NCI-H1436 treated with DMSO at 0.1 percent for 48 hours (cell line): Measurements from ENCODE around the gene DTNBP1.
"Not testable (repeated sequence)": the region's sequence is repeated elsewhere in the genome, so short reads cannot be mapped to it uniquely, and the experiment has no call there.

ENCODE experiments used
- DNase-seq: peaks from one replicate; lab custom pipeline; 2025; lab: John Stamatoyannopoulos, UW

The DTNBP1 gene

DNA sequence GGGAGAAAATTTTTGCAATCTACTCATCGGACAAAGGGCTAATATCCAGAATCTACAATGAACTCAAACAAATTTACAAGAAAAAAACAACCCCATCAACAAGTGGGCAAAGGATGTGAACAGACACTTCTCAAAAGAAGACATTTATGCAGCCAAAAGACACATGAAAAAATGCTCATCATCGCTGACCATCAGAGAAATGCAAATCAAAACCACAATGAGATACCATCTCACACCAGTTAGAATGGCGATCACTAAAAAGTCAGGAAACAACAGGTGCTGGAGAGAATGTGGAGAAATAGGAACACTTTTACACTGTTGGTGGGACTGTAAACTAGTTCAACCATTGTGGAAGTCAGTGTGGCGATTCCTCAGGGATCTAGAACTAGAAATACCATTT, 4.1 kb upstream of the DTNBP1 start:
- DNase-seq: not testable (repeated sequence)

DNA sequence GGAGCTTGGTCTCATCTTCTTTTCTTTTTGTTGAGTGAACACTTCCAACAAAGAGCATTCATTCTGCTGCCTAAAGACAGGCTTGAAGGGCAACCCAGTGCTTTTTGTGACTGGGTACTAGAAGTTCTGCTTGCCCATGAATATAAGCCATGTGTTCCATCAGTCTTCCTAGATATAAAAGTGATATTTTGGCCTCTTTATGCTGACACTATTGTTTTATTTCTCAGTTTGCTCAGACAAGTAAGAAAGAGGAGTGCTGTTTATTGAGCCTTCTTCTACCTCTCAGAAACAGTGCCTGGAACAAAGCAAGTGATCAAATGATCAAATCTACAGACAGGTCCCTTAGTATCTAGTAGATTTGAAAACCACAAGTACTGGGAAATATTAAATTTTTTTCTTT, 2.4 kb upstream of the DTNBP1 start:
- DNase-seq: no peak

DNA sequence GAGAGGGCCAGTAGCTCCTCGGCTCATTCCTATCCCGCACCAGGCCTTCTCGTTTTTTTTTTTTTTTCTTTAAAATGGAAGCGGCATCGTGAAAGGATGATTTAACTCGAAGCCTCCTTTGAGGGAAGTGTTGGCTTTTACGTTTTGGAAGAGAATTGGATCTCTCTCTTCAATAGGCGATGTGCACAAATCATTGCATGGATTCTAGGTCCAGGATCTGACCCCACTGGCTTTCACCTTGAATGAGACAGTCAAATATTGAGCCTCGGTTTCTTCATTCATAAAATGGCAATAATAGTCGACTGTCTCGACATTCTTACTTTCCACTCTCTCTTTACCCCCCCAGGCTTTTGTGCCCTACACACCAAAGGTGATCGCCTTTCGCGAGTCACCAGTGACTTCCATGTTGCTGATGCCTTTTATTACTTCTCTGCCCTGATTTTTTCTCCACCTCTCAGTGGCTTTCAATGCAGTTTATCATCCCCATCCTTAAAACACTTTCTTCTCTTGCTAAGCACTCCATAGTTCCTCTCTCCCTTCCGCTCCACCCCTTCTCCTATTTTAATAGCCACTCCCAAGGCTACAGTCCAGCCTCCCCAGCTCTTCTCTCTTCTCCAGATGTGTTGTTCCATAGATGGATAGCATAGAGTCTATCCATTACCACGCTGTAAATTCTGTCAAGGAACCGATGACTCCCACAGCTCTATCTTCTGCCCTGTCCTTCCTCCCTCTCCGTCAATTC, 473 bp upstream of the DTNBP1 start:
- DNase-seq: no peak

DNA sequence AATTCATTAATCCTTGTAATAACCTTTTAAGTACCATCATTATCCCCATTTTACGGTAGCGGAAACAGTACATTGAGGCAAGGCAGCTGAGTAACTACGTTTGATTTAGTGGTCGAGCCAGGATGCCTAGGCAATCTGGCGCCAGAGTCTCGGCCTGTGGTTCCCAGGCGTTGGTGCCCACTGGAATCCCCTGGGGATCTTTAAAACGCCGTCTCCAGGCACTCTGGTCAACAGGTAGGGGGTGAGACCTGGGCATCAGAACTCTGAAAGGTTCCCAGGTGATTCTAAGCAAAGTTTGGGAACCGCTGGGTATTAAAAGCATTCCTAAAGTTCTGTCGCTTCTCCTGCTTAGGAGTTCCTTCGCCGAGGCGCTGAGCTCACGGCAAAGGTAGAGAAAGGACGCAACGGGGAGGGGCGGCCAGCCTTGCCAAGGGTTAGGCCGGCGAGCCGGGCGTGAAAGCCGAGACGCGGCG, 939 bp downstream of the DTNBP1 start:
- DNase-seq: no peak

DNA sequence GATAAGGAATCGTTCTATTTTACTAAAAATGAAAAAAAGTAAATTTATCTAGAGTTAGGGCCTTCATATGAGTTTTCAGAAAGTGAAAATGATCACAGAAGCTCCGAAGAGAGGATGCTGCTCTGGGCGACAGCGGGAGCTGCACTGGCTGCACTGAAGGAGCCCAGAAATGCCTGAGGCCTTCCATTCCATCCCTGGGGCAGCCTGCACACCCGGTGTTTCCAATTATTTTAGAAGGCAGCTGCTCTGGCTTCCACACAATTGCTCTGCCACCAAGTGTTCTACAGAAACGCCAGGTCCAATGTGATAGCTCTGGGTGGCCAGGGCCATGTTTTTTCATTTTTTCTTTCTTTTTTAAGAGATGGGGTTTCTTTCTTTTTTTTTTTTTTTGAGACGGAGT, 3.6 kb downstream of the DTNBP1 start:
- DNase-seq: no peak

DNA sequence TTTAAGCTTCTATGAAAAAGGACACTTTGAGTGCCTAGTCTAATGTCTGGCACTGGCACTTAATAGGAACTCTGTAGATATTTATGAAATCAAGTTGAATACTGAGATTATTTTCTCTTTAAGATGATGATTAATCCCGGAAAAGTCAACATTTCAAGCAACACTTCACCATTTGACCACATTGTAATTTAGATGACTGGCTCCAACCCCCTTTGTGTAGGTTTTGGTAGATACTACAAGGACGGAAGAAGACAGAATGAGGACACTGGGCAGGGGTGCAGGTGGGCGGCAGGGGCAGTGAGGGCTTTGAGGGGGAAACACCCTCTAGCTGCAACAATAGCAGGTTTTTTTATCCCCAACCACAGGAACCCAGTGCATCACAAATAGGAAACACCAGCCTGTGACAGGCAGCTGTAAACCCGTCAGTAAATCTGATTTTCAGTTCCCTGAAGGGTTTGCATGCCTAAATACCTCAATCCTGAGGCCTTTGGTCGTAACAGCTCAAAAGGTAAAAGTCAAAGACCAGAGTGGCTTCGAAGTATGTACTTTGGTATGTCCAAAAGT, 4.6 kb downstream of the DTNBP1 start:
- no peak for DNase-seq

DNA sequence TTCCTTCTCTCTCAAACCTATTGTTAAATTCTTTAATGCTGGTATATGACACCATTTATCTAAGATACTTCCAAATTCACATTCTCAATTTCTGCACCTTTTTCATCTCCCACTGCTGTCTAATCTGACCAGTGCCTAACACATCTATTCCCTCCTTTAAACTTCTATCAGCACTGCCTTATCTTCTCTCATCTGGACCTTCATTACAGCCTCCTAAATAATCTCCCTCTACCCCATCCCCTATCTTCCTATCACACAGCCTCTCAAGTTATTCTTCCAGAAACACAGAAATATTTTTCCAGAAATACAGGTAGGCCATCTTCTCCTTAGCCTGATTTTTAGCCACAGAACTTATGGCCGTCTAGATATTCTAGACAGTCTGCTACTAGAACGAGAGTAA, 5.5 kb downstream of the DTNBP1 start:
- DNase-seq: no peak

DNA sequence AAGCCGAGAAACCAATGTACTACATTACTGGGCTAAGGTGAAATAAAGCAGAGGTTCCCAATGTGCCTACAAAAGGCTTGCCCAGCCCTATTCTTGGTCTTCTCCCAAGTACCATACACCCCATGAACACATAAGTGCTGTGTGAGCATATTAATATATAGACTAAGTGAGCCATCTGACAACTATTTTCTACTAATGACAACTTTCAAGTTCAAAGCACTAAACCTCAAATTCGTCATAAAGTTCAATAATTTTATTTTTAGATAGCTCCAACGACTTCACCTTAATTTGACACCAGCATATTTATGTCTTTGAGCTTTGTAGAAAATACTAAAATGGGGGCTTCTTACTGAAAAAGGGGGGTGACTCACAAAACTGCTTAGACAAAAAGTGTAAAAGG, 6.7 kb downstream of the DTNBP1 start:
- DNase-seq: no peak

DNA sequence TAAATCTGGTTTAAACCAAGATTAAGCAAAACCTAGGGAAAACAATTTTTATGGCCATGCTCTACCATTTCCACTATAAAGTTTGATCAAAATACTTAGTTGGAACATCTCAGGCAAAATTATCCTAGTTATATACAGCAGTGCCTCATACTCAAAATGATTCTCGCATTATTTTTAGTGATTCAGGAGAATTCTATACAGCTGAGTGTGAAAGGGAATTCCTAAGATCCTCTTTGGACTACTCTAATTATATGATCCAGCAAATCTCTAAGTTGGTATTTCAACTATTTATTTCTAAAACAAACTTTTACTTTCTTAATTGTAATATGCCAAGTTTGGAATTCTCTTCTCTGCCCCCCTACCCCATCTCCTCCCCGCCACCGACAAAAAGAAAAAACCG, 8.6 kb downstream of the DTNBP1 start:
- DNase-seq: no peak

DNA sequence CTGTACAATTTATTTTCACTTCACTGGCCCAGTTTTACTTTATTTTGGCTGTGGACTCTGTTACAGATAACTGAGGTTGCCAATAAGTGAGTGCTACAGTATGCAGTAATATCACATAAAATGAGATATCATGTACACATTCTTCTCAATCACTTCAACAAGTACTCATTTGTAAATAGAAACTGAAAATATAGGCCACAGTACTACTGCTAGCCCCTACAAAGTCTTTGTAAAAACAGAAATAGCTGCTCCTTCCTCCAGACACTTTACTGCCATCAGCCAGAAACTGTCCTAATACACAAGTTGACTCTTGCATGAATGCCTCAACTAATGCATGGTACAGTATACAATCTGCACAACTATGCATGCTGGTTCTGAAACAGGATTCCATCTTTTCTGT, 9.2 kb downstream of the DTNBP1 start:
- no peak for DNase-seq

DNA sequence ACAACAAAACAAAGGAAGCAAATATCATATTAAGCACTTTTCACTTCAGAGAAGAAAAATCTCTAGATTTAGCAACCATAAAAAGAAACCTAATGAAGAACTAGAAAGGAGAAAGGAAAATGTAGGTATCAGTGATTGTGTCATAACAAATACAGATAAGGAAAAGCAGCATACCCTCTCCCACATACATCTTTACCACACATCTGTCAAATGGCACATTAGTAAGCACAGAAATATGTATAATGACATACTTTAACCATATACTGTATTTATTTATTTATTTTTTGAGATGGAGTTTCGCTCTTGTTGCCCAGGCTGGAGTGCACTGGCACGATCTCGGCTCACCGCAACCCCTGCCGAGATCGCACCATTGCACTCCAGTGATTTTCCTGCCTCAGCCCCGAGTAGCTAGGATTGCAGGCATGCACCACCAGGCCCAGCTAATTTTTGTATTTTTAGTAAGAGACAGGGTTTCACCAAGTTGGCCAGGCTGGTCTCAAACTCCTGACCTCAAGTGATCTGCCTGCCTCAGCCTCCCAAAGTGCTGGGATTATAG, 12.7 kb downstream of the DTNBP1 start:
- not testable (repeated sequence) for DNase-seq

DNA sequence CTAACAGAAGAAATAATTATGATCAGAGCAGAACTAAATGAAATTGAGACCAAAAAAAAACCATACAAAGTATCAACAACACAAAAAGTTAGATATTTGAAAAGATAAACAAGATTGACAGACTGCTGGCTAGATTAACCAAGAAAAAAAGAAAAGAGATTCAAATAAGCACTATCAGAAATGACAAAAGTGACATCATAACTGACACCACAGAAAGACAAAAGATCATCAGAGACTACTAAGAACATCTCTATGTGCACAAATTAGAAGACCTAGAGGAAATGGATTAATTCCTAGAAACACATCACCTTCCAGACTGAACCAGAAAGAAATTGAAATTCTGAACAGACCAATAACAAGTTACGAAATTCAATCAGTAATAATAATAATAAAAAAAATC, 17.9 kb downstream of the DTNBP1 start:
- no peak for DNase-seq

DNA sequence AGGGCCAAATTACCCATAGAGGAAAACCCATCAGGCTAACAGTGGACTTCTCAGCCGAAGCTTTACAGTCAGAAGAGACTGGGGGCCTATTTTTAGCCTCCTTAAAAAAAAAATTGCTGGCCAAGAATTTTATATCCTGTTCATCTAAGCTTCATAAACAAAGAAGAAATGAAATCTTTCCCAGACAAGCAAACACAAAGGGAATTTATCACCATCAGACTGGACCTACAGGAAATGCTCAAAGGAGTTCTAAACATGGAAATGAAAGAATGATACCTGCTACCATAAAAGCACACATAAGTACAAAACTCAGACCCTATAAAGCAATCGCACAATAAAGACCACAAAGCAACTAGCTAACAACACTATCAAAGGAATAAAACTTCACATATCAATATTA, 19.3 kb downstream of the DTNBP1 start:
- DNase-seq: no peak

DNA sequence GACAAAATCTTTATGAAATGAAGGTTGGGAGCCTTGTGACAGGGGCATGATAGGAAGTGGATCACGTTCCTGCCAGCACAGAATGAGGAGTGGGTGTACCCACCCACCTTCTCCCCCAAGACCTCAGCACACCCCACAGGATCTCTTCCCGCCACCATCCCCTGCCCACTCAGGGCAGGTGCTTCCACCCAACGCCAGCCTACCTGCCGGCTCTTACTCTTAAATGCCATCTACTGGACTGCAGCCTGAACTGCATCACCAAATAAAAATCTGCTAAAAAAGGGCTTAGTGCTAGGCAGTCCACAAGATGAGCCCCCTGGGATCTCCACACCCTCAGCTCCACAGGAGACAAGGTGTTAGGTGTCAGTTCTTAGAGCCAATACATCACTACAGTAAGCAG, 20.6 kb downstream of the DTNBP1 start:
- DNase-seq: no peak

DNA sequence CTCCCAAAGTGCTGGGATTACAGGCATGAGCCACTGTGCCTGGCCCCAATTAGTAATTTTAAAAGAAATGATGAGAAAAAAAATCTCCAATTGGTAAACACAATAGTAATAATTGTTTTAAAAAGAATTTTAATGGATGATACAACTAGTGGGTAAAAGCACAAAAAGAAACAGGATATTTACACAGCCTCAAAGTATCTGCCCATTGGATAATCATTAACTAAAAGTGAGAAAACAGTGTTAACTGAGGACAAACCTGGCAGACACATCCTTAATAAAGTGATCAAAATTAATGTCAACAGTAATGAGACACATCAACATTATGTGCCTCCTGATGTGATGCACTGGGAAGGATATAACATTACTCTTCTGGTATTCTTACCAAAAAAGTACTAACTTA, 24.5 kb downstream of the DTNBP1 start:
- DNase-seq: no peak

DNA sequence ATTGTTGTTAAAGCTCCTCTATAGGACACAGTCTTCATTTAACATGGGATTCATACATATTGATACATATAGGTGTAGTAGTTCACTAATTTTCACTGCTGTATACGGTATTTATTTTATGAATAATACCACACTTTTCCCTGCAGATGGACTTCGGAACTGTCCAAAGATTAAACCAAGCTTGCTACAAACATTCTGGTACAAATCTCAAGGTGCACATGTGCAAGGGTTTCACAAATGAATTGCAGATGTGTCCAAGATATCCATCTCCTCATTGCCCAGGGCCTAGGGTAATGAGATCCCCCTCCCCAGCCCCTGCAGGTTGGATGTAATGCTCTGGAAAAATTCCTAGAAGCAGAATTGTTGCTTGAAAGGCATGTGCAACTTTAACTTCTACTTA, 31.4 kb downstream of the DTNBP1 start:
- no peak for DNase-seq

DNA sequence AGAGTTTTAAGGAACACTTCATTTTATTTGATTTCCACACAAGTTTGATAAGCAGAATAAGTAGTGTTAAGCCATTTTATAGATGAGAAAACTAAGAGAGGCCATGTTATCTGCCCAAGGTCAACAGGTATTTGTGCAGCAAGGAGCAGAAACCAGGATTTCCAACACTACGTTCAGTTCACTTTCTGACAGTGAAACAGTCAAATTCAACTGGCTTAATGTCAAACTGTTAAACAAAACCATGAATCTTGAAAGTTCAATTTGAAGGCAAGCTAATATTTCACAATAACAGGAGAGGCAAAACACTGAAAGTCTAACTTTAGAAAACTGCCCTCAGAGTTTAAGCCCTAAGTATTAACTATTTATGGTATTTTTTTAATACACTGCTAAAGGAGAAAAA, 32.6 kb downstream of the DTNBP1 start:
- no peak for DNase-seq

DNA sequence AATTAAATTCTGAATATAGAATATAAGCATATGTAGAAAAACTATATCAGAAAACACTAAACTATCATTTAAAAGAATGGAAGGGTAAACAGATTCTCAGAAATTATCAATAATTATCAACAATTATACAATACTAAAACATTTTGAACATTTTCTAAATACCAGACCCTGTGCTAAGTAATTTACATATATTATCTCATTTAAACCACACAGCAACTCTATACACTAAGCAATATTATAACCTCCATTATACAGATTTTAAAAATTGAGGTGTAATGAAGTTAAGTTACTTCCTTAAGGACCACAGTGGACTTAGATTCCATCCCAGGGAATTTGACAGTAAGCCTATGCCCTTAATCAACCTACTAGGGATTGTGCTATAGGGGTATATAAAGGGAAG, 33.3 kb downstream of the DTNBP1 start:
- no peak for DNase-seq

DNA sequence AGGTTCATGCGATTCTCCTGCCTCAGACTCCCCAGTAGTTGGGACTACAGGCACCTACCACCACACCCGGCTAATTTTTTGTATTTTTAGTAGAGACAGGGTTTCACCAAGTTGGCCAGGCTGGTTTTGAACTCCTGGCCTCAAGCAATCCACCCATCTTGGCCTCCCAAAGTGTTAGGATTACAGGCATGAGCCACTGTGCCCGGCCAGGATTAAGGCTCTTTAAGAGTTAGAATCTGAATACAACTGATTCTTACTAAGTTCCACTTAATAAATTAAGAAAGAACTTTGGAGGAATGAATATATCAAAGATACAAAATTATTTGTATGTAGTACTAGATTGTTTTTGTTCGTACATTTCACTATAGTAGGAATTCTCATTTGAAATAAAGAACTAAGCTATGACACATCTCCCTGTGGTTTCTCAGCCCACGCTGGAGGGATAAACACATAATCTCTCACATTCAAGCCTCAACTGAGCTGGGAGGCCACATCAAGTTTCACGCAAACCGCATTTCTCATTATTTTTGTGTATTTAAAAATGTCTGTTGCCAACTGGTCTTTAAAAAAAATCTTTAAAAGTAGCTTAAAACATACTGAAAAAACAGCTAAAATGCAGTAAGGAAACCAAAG, 34.2 kb downstream of the DTNBP1 start:
- no peak for DNase-seq

DNA sequence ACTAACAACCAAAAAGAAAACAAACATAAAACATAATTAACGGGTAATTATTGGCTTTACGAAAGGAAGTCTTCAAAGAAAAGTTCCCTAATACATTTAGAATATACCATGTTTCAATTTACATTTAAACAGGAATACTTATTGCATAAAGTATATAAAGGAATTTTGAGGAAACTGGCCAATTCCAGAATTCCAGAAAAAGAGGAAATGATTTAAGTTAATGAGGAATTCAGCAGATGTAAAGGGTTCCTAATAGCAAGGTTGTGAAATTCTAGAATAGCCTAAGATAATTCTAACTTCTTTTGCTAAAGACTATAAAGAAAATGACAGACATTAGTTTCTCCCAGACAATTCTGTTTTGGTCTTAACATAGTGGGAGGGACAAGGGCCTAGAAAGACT, 35.0 kb downstream of the DTNBP1 start:
- no peak for DNase-seq

DNA sequence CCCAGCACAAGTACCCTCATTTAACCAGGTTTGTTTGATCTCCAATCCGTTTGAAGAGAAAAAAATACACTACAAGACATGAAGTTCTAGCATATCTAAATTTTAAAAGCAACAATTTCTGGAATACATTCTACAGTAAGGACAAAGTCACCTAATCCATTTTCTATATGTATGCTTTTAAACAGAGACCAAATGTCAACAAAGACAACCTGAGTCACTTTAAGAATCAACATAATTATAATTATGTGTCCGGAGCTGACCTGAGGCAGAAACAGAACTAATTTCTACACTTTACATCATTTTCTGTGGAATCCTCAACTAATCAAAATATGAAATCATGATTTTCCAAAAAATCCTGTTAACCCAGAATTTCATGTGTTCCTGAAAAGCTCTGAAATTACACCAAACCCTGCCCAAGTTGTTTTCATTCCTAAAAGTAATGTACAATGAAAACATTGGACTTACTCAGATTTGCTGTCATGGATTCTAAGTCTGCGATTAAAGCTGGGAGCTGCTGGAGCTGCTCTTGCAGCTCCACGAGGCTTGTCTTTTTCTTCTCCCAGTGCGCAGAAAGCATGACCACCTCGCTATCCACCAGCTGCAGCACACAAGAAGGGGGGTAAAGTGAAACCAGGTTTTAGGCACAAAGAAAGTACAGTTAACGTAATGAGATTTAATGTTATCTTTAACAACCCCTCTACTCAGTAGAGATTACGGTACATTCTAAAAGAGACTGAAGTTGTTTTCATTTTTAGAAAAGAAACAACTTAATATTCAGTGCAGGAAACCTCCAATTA, 35.8 kb downstream of the DTNBP1 start:
- no peak for DNase-seq

DNA sequence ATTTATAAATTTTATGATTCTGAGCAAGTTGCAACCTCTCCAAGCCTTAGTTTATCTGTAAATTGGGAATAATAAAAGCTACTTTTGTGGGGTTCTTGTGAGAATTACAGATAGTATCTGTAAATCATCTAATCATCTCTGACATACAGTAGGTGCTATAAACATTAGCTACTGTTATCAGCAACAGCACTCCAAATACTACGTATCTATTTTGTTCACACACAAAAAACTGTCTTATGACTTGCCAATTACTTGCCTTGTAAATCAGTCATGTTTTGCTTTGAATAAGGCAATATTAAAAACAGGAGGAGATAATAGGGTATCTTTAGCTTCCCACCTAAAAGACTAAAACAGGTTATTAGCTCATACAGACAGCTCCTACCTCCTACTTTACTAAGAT, 36.7 kb downstream of the DTNBP1 start:
- DNase-seq: no peak
